ENCODE measurements around the gene ATP5MK.

- TF ChIP-seq EZH2 (IDR thresholded peaks at IDR 0.05; ENCODE audit: insufficient read depth, poor library complexity, severe bottlenecking) (no peak), EZH2phosphoT487 (IDR thresholded peaks at IDR 0.05; ENCODE audit: insufficient read depth, low read depth) (no peak)
Measured at GRCh38 chr10:103374263-103374662, 22.0 kb downstream of the ATP5MK start.
